NCI-H460 (cell line): ENCODE results near the gene SHMT1. TPM values are rescaled to one million over a fixed set of nuclear protein-coding genes. Genes with fewer than 3 reads are reported as not detected.
A peak's percentile ranks its signal among the peaks of the same experiment; 100 is the strongest.
"Not testable (repeated sequence)": the region's sequence is repeated elsewhere in the genome, so short reads cannot be mapped to it uniquely, and the experiment has no call there.

Experiments
- DNase-seq: peaks from one replicate; pipeline ENCODE4 v3.0.0-alpha.2; 2016; ENCODE audit warnings: low read depth; ENCODE audit errors: extremely low read depth
- polyA plus RNA-seq: library from polyadenylated mRNA; depleted of rRNA; stranded (reverse); fragments of >200 nt; gene quantifications from 2 replicates; pipeline ENCODE4 v1.2.3, GENCODE V29; 2014; cell fraction: nucleus; rRNA removed
- total RNA-seq: library from RNA; depleted of rRNA; stranded (reverse); fragments of >200 nt; shearing (Covaris generic); gene quantifications from 2 replicates; pipeline ENCODE4 v1.2.3, GENCODE V29; 2014; rRNA removed

Gene SHMT1
- total RNA-seq = 17.8 and 18.7 TPM in 2 replicates
- 53.4 and 71.0 TPM in 2 replicates for polyA plus RNA-seq

GRCh38 chr17:18363101-18364049, at the start of gene SHMT1:
Gene SHMT1 (minus strand): TSS chr17:18363550. CDS start chr17:18355981, 7,569 bp downstream.
- DNase-seq = peak; percentile 89

- DNase-seq = not testable (repeated sequence)
These were observed 48.7 kb upstream of the SHMT1 start for GRCh38 chr17:18412001-18412538.

GRCh38 chr17:18411377-18411864, 48.1 kb upstream of the SHMT1 start:
- DNase-seq = not testable (repeated sequence)

GRCh38 chr17:18410736-18411135, 47.4 kb upstream of the SHMT1 start:
- DNase-seq = not testable (repeated sequence)

GRCh38 chr17:18409321-18409720, 46.0 kb upstream of the SHMT1 start:
- not testable (repeated sequence) for DNase-seq

- DNase-seq = not testable (repeated sequence)
These were observed 45.6 kb upstream of the SHMT1 start for GRCh38 chr17:18408906-18409305.

- DNase-seq = not testable (repeated sequence)
These were observed 40.3 kb upstream of the SHMT1 start for GRCh38 chr17:18403604-18404003.

- DNase-seq = not testable (repeated sequence)
These were observed 39.8 kb upstream of the SHMT1 start for GRCh38 chr17:18403166-18403565.

GRCh38 chr17:18401872-18402590, 38.7 kb upstream of the SHMT1 start:
- DNase-seq = not testable (repeated sequence)

GRCh38 chr17:18388728-18389127, 25.4 kb upstream of the SHMT1 start:
- DNase-seq = not testable (repeated sequence)

- DNase-seq = not testable (repeated sequence)
These were observed 24.9 kb upstream of the SHMT1 start for GRCh38 chr17:18388266-18388665.

- DNase-seq = not testable (repeated sequence)
These were observed 24.2 kb upstream of the SHMT1 start for GRCh38 chr17:18387583-18387982.

GRCh38 chr17:18384271-18384670, 20.9 kb upstream of the SHMT1 start:
- DNase-seq = not testable (repeated sequence)

- DNase-seq = not testable (repeated sequence)
These were observed 19.7 kb upstream of the SHMT1 start for GRCh38 chr17:18383079-18383481.

GRCh38 chr17:18382441-18383078, 19.2 kb upstream of the SHMT1 start:
- DNase-seq = no peak

- no peak for DNase-seq
These were observed 18.5 kb upstream of the SHMT1 start for GRCh38 chr17:18381953-18382245.

GRCh38 chr17:18381158-18381952, 18.0 kb upstream of the SHMT1 start:
- DNase-seq = no peak

GRCh38 chr17:18380471-18381157, 17.3 kb upstream of the SHMT1 start:
- DNase-seq = no peak
